D341Med (cell line): Measurements from ENCODE around the gene AMELY.
"Not testable (repeated sequence)": the region's sequence is repeated elsewhere in the genome, so short reads cannot be mapped to it uniquely, and the experiment has no call there.

Source experiments
- DNase-seq: peaks from one replicate; pipeline ENCODE4 v3.0.0; 2012; ENCODE audit warnings: low spot score

AMELY gene

GRCh38 chrY:6911253-6911881 lies at the start of gene AMELY:
AMELY (minus strand) TSS chrY:6911752; CDS start chrY:6872608, 39,144 bp downstream.
- DNase-seq = no peak

- DNase-seq = no peak
Observed at GRCh38 chrY:6949947-6950346, 38.4 kb upstream of the AMELY start.

- DNase-seq = no peak
Observed at GRCh38 chrY:6948378-6948777, 36.8 kb upstream of the AMELY start.

- no peak for DNase-seq
Observed at GRCh38 chrY:6947695-6948094, 36.1 kb upstream of the AMELY start.

- DNase-seq = no peak
Observed at GRCh38 chrY:6935497-6935896, 23.9 kb upstream of the AMELY start.

GRCh38 chrY:6931779-6932396 lies 20.3 kb upstream of the AMELY start:
- DNase-seq = no peak

- no peak for DNase-seq
Observed at GRCh38 chrY:6929237-6929636, 17.7 kb upstream of the AMELY start.

GRCh38 chrY:6928265-6928664 lies 16.7 kb upstream of the AMELY start:
- DNase-seq = no peak

GRCh38 chrY:6921061-6921460 lies 9.5 kb upstream of the AMELY start:
- DNase-seq = no peak

- no peak for DNase-seq
Observed at GRCh38 chrY:6913362-6913761, 1.8 kb upstream of the AMELY start.

- DNase-seq = no peak
Observed at GRCh38 chrY:6910372-6911252, 940 bp downstream of the AMELY start, which contains the start of gene TBL1Y. TBL1Y (plus strand) TSS chrY:6910697; CDS start chrY:7025085, 114,388 bp downstream.

- no peak for DNase-seq
Observed at GRCh38 chrY:6909856-6910255, 1.7 kb downstream of the AMELY start.

GRCh38 chrY:6909118-6909521 lies 2.4 kb downstream of the AMELY start:
- DNase-seq = no peak

- not testable (repeated sequence) for DNase-seq
Observed at GRCh38 chrY:6908021-6908420, 3.5 kb downstream of the AMELY start.

- DNase-seq = no peak
Observed at GRCh38 chrY:6907591-6907990, 4.0 kb downstream of the AMELY start.

GRCh38 chrY:6902116-6902515 lies 9.4 kb downstream of the AMELY start:
- DNase-seq = not testable (repeated sequence)

GRCh38 chrY:6895236-6895635 lies 16.3 kb downstream of the AMELY start:
- DNase-seq = no peak

GRCh38 chrY:6894496-6894895 lies 17.1 kb downstream of the AMELY start:
- no peak for DNase-seq

- no peak for DNase-seq
Observed at GRCh38 chrY:6849384-6849783, 62.2 kb downstream of the AMELY start.

GRCh38 chrY:6842650-6843049 lies 68.9 kb downstream of the AMELY start:
- DNase-seq = not testable (repeated sequence)
